HuH-7 (cell line): ENCODE measurements around the gene MYH9.
"Not testable (repeated sequence)": the region's sequence is repeated elsewhere in the genome, so short reads cannot be mapped to it uniquely, and the experiment has no call there.

ENCODE experiments used
- DNase-seq: peaks from one replicate; pipeline ENCODE4 v3.0.0; 2011; ENCODE audit warnings: low spot score

The MYH9 gene

GRCh38 chr22:36387959-36388726 is at the start of gene MYH9:
Gene MYH9 (minus strand): TSS chr22:36387967. CDS start chr22:36349236, 38,731 bp downstream.
- DNase-seq = peak; percentile 99

GRCh38 chr22:36435516-36436415 is 48.0 kb upstream of the MYH9 start:
- no peak for DNase-seq

GRCh38 chr22:36433318-36434231 is 45.8 kb upstream of the MYH9 start:
- DNase-seq = no peak

- DNase-seq = no peak
Measured at GRCh38 chr22:36432592-36433317, 45.0 kb upstream of the MYH9 start.

GRCh38 chr22:36431977-36432376 is 44.2 kb upstream of the MYH9 start:
- DNase-seq = no peak

GRCh38 chr22:36430863-36431262 is 43.1 kb upstream of the MYH9 start:
- DNase-seq = no peak

- DNase-seq = not testable (repeated sequence)
Measured at GRCh38 chr22:36427952-36428351, 40.2 kb upstream of the MYH9 start.

GRCh38 chr22:36425977-36426523 is 38.3 kb upstream of the MYH9 start:
- peak; percentile 68 for DNase-seq

GRCh38 chr22:36424901-36425579 is 37.3 kb upstream of the MYH9 start:
- no peak for DNase-seq

GRCh38 chr22:36424466-36424865 is 36.7 kb upstream of the MYH9 start:
- DNase-seq = not testable (repeated sequence)

- no peak for DNase-seq
Measured at GRCh38 chr22:36423461-36424404, 36.0 kb upstream of the MYH9 start.

GRCh38 chr22:36422287-36423014 is 34.7 kb upstream of the MYH9 start:
- no peak for DNase-seq

- DNase-seq = no peak
Measured at GRCh38 chr22:36419912-36420882, 32.4 kb upstream of the MYH9 start.

- no peak for DNase-seq
Measured at GRCh38 chr22:36419177-36419911, 31.6 kb upstream of the MYH9 start.

- no peak for DNase-seq
Measured at GRCh38 chr22:36417281-36417686, 29.5 kb upstream of the MYH9 start.

GRCh38 chr22:36415415-36416168 is 27.8 kb upstream of the MYH9 start:
- no peak for DNase-seq
